ENCODE data around the gene CDC42SE1.

CDC42SE1 gene

DNA sequence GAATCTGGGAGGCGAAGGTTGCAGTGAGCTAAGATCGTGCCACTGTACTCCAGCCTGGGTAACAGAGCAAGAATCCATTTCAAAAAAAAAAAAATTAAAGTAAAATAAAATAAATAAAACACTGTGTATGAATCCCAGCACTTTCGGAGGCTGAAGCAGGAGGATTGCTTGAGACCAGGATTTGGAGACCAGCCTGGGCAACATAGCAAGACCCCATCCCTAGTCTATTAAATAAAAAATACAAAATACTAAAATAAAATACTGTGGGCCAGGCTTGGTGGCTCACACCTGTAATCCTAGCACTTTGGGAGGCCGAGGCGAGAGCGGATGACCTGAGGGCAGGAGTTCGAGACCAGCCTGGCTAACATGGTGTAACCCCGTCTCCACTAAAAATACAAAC lies 27.3 kb downstream of the CDC42SE1 start:
- TF ChIP-seq FOXP2 (optimal IDR thresholded peaks at IDR 0.05; ENCODE audit: control extremely low read depth, extremely low read length, insufficient read depth) (no peak), POLR2AphosphoS5 (IDR thresholded peaks at IDR 0.05; ENCODE audit: borderline replicate concordance, low read depth, low read length) (no peak), EZH2 (IDR thresholded peaks at IDR 0.05) (no peak)
- no peak for DNase-seq (ENCODE audit: low read depth, low spot score)
- Histone ChIP-seq H3K36me3 (ENCODE audit: insufficient read depth, low read length) (peaks cover 32% of the 10 kb centered on the region), H3K9ac (ENCODE audit: insufficient read length) (no peak overlapping the region), H3K27ac (no peak overlapping the region), H3K4me3 (no peak overlapping the region), H3K9me3 (ENCODE audit: low read depth, low read length) (no peaks in the 10 kb centered on the region)

DNA sequence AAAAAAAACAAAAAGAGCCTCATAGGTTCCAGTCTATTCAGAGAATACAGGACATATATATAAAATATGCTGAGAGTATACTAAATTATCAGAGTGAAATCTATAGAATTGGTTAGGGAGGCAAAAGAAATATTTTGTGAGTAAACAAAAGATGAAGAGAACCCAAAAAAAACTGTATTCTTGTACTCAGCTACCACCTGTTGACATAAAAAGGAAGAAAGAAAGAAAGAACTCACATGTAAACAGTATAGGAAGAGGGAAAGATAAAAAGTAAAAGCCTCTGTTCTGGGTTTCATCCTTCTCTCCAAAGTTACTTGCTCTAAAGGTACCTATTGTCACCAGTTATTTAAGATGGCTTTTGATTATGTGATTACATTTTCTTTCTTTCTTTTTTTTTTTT lies 33.0 kb downstream of the CDC42SE1 start:
- no peaks in the 10 kb centered on the region for H3K9me3 ChIP-seq (ENCODE audit: low read depth, low read length)
- DNase-seq (ENCODE audit: low read depth, low spot score): no peak
- H3K36me3 ChIP-seq (ENCODE audit: insufficient read depth, low read length): peaks cover 35% of the 10 kb centered on the region
- TF ChIP-seq FOXP2 (optimal IDR thresholded peaks at IDR 0.05; ENCODE audit: control extremely low read depth, extremely low read length, insufficient read depth) (no peak), EZH2 (IDR thresholded peaks at IDR 0.05) (no peak), POLR2AphosphoS5 (IDR thresholded peaks at IDR 0.05; ENCODE audit: borderline replicate concordance, low read depth, low read length) (no peak)
- H3K4me3 ChIP-seq: no peak overlapping the region
- no peak overlapping the region for H3K27ac ChIP-seq
- no peak overlapping the region for H3K9ac ChIP-seq (ENCODE audit: insufficient read length)

- Histone ChIP-seq H3K9ac (ENCODE audit: insufficient read length) (no peak overlapping the region), H3K27ac (no peak overlapping the region), H3K4me3 (no peak overlapping the region), H3K36me3 (ENCODE audit: insufficient read depth, low read length) (peaks cover 32% of the 10 kb centered on the region), H3K9me3 (ENCODE audit: low read depth, low read length) (no peaks in the 10 kb centered on the region)
- no peak for DNase-seq (ENCODE audit: low read depth, low spot score)
- no peak for TF ChIP-seq POLR2AphosphoS5 (IDR thresholded peaks at IDR 0.05; ENCODE audit: borderline replicate concordance, low read depth, low read length)
- TF ChIP-seq EZH2 (IDR thresholded peaks at IDR 0.05): no peak
- no peak for TF ChIP-seq FOXP2 (optimal IDR thresholded peaks at IDR 0.05; ENCODE audit: control extremely low read depth, extremely low read length, insufficient read depth)
Observed at GRCh38 chr1:151024540-151025146, 34.8 kb downstream of the CDC42SE1 start.

DNA sequence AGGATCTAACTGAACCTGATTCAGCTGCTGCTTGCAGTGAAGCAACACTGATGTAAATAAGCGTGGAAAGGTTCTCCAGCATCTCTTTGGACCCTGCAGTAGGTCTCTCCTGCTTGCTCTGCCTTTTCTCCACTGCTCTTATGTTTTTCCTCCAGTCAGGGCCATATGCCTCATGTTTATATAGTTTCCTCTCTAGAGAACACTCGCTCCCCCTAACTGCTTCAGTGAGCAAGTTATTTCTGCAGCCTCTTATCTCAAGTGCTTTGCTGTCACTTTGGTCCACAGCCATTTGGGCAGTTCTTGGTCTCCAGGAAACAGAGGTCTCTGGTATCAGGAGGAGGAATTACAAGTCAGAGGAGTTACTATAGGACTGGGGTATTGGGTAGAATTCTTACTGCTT lies 45.9 kb downstream of the CDC42SE1 start:
- Histone ChIP-seq H3K9ac (ENCODE audit: insufficient read length) (no peak overlapping the region), H3K27ac (no peak overlapping the region), H3K9me3 (ENCODE audit: low read depth, low read length) (no peaks in the 10 kb centered on the region), H3K4me3 (no peak overlapping the region), H3K36me3 (ENCODE audit: insufficient read depth, low read length) (0 out of 2 replicates have a peak, but pooled peaks cover 10% of the 10 kb centered on the region)
- no peak for DNase-seq (ENCODE audit: low read depth, low spot score)
- no peak for TF ChIP-seq FOXP2 (optimal IDR thresholded peaks at IDR 0.05; ENCODE audit: control extremely low read depth, extremely low read length, insufficient read depth)
- TF ChIP-seq EZH2 (IDR thresholded peaks at IDR 0.05): no peak
- no peak for TF ChIP-seq POLR2AphosphoS5 (IDR thresholded peaks at IDR 0.05; ENCODE audit: borderline replicate concordance, low read depth, low read length)

DNA sequence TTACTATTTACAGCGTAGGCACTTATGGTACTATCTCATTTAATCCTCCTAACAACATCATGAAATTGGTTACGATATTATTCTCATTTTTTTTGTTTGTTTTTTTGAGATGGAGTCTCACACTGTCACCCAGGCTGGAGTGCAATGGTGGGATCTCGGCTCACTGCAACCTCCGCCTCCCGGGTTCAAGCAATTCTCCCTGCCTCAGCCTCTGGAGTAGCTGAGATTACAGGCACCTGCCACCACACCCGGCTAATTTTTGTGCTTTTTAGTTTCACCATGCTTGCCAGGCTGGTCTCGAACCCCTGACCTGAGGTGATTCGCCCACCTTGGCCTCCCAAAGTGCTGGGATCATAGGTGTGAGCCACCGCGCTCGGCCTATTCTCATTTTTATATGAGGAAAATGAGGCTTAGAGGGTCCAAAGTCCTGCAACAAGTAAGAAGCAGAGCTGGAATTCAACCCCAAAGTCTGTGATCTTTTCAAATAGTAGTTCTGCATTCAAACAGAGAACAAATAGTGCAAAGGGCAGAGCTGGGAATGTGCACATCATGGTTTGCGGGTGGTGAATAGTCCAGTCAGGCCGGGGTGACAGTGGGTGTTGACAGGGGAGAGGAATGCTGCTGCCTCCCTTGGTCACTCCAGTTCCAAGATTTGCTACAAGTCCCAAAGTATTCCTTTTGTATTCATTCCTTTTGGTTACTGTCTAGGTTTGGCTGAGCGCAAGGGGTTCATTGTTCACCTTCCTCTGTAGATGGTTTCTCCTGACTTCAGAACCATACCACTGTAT lies 46.5 kb downstream of the CDC42SE1 start:
- no peak overlapping the region for H3K9ac ChIP-seq (ENCODE audit: insufficient read length)
- no peak overlapping the region for H3K27ac ChIP-seq
- no peak overlapping the region for H3K4me3 ChIP-seq
- no peak for DNase-seq (ENCODE audit: low read depth, low spot score)
- H3K9me3 ChIP-seq (ENCODE audit: low read depth, low read length): no peaks in the 10 kb centered on the region
- H3K36me3 ChIP-seq (ENCODE audit: insufficient read depth, low read length): 0 out of 2 replicates have a peak, but pooled peaks cover 6% of the 10 kb centered on the region
- no peak for TF ChIP-seq EZH2 (IDR thresholded peaks at IDR 0.05)
- no peak for TF ChIP-seq FOXP2 (optimal IDR thresholded peaks at IDR 0.05; ENCODE audit: control extremely low read depth, extremely low read length, insufficient read depth)
- no peak for TF ChIP-seq POLR2AphosphoS5 (IDR thresholded peaks at IDR 0.05; ENCODE audit: borderline replicate concordance, low read depth, low read length)

GRCh38 chr1:151011154-151011850 lies 48.1 kb downstream of the CDC42SE1 start:
- no peaks in the 10 kb centered on the region for H3K9me3 ChIP-seq (ENCODE audit: low read depth, low read length)
- no peak for DNase-seq (ENCODE audit: low read depth, low spot score)
- H3K36me3 ChIP-seq (ENCODE audit: insufficient read depth, low read length): 0 out of 2 replicates have a peak, but pooled peaks cover 4% of the 10 kb centered on the region
- no peak overlapping the region for H3K9ac ChIP-seq (ENCODE audit: insufficient read length)
- no peak for TF ChIP-seq POLR2AphosphoS5 (IDR thresholded peaks at IDR 0.05; ENCODE audit: borderline replicate concordance, low read depth, low read length)
- no peak for TF ChIP-seq EZH2 (IDR thresholded peaks at IDR 0.05)
- TF ChIP-seq FOXP2 (optimal IDR thresholded peaks at IDR 0.05; ENCODE audit: control extremely low read depth, extremely low read length, insufficient read depth): no peak
- H3K27ac ChIP-seq: peak overlapping the region; percentile 19; the same call in 1 of the 2 replicates
- no peak overlapping the region for H3K4me3 ChIP-seq

DNA sequence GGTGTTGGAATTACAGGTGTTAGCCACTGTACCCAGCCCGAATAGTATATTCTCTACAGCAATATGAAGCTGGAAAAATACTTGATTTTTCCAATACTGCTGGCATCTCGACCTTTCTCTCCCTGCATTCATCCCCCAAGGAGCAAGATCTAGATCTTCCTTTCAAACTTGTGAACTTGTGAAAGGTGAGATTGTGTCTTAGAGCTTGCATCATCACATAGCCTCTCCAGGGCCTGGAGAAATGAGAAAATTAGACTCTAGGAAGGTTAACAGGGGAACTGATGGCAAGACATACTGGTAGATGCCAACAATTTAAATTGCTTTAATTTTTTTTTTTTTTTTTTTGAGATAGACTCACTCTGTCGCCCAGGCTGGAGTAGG lies 49.1 kb downstream of the CDC42SE1 start:
- TF ChIP-seq POLR2AphosphoS5 (IDR thresholded peaks at IDR 0.05; ENCODE audit: borderline replicate concordance, low read depth, low read length) (no peak), EZH2 (IDR thresholded peaks at IDR 0.05) (no peak), FOXP2 (optimal IDR thresholded peaks at IDR 0.05; ENCODE audit: control extremely low read depth, extremely low read length, insufficient read depth) (no peak)
- H3K27ac ChIP-seq: no peak overlapping the region
- DNase-seq (ENCODE audit: low read depth, low spot score): no peak
- no peak overlapping the region for H3K4me3 ChIP-seq
- H3K9ac ChIP-seq (ENCODE audit: insufficient read length): no peak overlapping the region
- no peaks in the 10 kb centered on the region for H3K9me3 ChIP-seq (ENCODE audit: low read depth, low read length)
- 0 out of 2 replicates have a peak, but pooled peaks cover 4% of the 10 kb centered on the region for H3K36me3 ChIP-seq (ENCODE audit: insufficient read depth, low read length)
